GM06990 (cell line): ENCODE results near the gene MYO15B.

Source experiments
- DNase-seq: peaks from one replicate; pipeline ENCODE4 v3.0.0-alpha.2; 2011; ENCODE audit not compliant: insufficient read length; ENCODE audit errors: extremely low read depth
- H3K27me3 ChIP-seq: replicated peaks from 2 replicates; pipeline ENCODE4 v1.6.0; 2011; ENCODE audit warnings: low read length; ENCODE audit not compliant: control insufficient read depth, insufficient read depth
- H3K36me3 ChIP-seq: 2 replicates; pipeline ENCODE4 v1.5.1; 2011; ENCODE audit warnings: low read length; ENCODE audit not compliant: control insufficient read depth, insufficient read depth
- H3K4me3 ChIP-seq: replicated peaks from 2 replicates; pipeline ENCODE4 v1.5.1; 2011; ENCODE audit warnings: low read depth, mild to moderate bottlenecking, control low read depth, low read length
- TF ChIP-seq, protein P1 (sequence below): IDR thresholded peaks from 2 replicates; pipeline ENCODE4 v1.5.1; 2011; ENCODE audit warnings: low read length, control low read depth, mild to moderate bottlenecking, inconsistent platforms; ENCODE audit not compliant: insufficient read depth, poor library complexity, severe bottlenecking

The MYO15B gene

GRCh38 chr17:75630071-75630917, 42.7 kb downstream of the MYO15B start:
- Histone ChIP-seq H3K4me3 (no peak overlapping the region), H3K27me3 (no peaks in the 10 kb centered on the region), H3K36me3 (peaks cover 6% of the 10 kb centered on the region)

GRCh38 chr17:75631353-75631752, 43.8 kb downstream of the MYO15B start:
- no peak for DNase-seq
- Histone ChIP-seq H3K36me3 (peaks cover 6% of the 10 kb centered on the region), H3K4me3 (no peak overlapping the region), H3K27me3 (no peaks in the 10 kb centered on the region)
- TF ChIP-seq, protein P1, sequence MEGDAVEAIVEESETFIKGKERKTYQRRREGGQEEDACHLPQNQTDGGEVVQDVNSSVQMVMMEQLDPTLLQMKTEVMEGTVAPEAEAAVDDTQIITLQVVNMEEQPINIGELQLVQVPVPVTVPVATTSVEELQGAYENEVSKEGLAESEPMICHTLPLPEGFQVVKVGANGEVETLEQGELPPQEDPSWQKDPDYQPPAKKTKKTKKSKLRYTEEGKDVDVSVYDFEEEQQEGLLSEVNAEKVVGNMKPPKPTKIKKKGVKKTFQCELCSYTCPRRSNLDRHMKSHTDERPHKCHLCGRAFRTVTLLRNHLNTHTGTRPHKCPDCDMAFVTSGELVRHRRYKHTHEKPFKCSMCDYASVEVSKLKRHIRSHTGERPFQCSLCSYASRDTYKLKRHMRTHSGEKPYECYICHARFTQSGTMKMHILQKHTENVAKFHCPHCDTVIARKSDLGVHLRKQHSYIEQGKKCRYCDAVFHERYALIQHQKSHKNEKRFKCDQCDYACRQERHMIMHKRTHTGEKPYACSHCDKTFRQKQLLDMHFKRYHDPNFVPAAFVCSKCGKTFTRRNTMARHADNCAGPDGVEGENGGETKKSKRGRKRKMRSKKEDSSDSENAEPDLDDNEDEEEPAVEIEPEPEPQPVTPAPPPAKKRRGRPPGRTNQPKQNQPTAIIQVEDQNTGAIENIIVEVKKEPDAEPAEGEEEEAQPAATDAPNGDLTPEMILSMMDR = no peak

More at GRCh38 chr17:75630071-75630917, 42.7 kb downstream of the MYO15B start:
- no peak for DNase-seq
- TF ChIP-seq, protein P1 = no peak

GRCh38 chr17:75632428-75632827, 44.8 kb downstream of the MYO15B start:
- H3K36me3 ChIP-seq = peaks cover 6% of the 10 kb centered on the region
- no peaks in the 10 kb centered on the region for H3K27me3 ChIP-seq
- no peak for DNase-seq
- TF ChIP-seq, protein P1 = no peak
- no peak overlapping the region for H3K4me3 ChIP-seq

GRCh38 chr17:75632863-75633485, 45.4 kb downstream of the MYO15B start, which contains the start of gene SMIM5:
SMIM5 (plus strand) TSS chr17:75633434; CDS start chr17:75640202, 6,768 bp downstream.
- Histone ChIP-seq H3K4me3 (no peak within 1 kb of the TSS), H3K27me3 (no peaks in the 10 kb centered on the region), H3K36me3 (peaks cover 6% of the 10 kb centered on the region)
- peak; percentile 75 for DNase-seq
- TF ChIP-seq, protein P1 = peak; percentile 97

GRCh38 chr17:75633486-75634375, 46.1 kb downstream of the MYO15B start:
- no peaks in the 10 kb centered on the region for H3K27me3 ChIP-seq
- peaks cover 6% of the 10 kb centered on the region for H3K36me3 ChIP-seq
- DNase-seq = peak; percentile 41
- TF ChIP-seq, protein P1 = peak; percentile 51
- no peak overlapping the region for H3K4me3 ChIP-seq
